Right lobe of liver (tissue), 4 donors: ENCODE data around the gene F2R.

ENCODE experiments used
- POLR2A ChIP-seq: fragments of 450-650 bp; IDR thresholded peaks from one replicate; pipeline ENCODE4 v1.6.1; 2017; ENCODE audit warnings: antibody characterized with exemption, mild to moderate bottlenecking
- TF ChIP-seq, protein P1 (sequence below), 4 donors: fragments of 200-600 bp in 3 of 4; fragments of 450-650 bp in 1 of 4; IDR thresholded peaks; one replicate each; pipeline versions ENCODE4 v1.5.1 to v1.8.0; 2016 to 2022; ENCODE audit warnings: antibody characterized with exemption in 4 of 4, mild to moderate bottlenecking in 2 of 4
- donor health status: DM: no; HTN: no; CAD: no.
- donor health status: DM: no; HTN: no; CAD: no.
- donor health status: DM: no; HTN: yes; CAD: no.

DNA sequence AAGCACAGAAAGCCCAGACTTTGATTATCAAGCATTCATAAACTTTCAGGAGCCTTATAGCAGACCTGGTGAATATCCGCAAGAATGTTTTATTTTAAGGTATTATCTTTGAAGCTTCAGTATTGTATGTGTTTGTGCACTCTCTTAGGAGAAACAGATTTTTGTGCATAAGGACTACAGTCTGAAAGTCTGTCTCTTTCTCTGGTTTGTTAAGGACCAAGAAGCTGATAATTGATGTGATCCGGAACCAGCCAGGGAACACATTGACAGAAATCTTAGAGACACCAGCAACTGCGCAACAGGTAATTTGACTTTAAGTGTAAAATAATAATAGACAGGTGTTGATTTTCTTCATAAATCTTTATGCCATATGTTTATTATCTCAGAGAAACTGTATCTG is 22.8 kb upstream of the F2R start:
- TF ChIP-seq, protein P1, sequence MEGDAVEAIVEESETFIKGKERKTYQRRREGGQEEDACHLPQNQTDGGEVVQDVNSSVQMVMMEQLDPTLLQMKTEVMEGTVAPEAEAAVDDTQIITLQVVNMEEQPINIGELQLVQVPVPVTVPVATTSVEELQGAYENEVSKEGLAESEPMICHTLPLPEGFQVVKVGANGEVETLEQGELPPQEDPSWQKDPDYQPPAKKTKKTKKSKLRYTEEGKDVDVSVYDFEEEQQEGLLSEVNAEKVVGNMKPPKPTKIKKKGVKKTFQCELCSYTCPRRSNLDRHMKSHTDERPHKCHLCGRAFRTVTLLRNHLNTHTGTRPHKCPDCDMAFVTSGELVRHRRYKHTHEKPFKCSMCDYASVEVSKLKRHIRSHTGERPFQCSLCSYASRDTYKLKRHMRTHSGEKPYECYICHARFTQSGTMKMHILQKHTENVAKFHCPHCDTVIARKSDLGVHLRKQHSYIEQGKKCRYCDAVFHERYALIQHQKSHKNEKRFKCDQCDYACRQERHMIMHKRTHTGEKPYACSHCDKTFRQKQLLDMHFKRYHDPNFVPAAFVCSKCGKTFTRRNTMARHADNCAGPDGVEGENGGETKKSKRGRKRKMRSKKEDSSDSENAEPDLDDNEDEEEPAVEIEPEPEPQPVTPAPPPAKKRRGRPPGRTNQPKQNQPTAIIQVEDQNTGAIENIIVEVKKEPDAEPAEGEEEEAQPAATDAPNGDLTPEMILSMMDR (IDR thresholded peaks at IDR 0.05) = no peak
- TF ChIP-seq POLR2A = no peak
